Measurements from ENCODE around the gene SLC17A3. TPM values are rescaled to one million over a fixed set of nuclear protein-coding genes. Genes with fewer than 3 reads are reported as not detected.

SLC17A3 gene
- total and polyA plus RNA-seq, 9 of the 15 experiments (the other 6 are each of a cell fraction or from before 2014, with no cell fraction given), result 0.04 to 0.08 TPM; not detected in 7

DNA sequence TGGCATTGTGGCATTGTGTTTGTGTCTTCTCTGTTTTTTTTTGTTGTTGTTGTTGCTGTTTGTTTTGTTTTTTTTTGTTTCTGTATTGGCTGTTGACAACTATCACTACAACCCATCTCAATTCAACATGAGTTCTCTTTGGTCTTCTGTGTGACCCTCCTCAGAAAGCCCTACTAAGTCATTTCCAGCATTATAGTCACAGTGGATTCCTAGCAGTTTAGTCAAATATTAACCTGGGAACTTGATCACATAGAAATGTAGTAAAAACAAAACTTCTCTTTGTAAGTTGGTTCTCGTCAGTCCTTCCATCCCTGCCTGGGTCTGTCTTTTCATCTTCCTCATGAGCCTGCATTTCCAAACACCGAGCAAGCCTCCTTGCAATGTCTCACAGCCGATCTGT is 39.7 kb upstream of the SLC17A3 start:
- no peak overlapping the region for H3K27ac ChIP-seq (ENCODE audit: extremely low read depth, low read depth, low read length)
- no TSS peak for BruUV-seq (replicated peaks)

More for the DNA sequence above, 39.7 kb upstream of the SLC17A3 start:
- no peaks in the 10 kb centered on the region for H3K9me3 ChIP-seq (replicated peaks; ENCODE audit: control insufficient read depth, insufficient read depth, low read depth, low read length)
- H3K9ac ChIP-seq (ENCODE audit: insufficient read depth in 1 of 2, low read depth in 2 of 2, low read length in 2 of 2), result no peak overlapping the region
- in situ Hi-C loops (cut with MboI) (no loop called here), intact Hi-C loops (cut with micrococcal nuclease) (no loop called here)
- no peak overlapping the region for H2AFZ ChIP-seq (ENCODE audit: low read depth, low read length)
- H4K20me1 ChIP-seq (replicated peaks; ENCODE audit: control insufficient read depth, insufficient read depth, low read length), result no peaks in the 10 kb centered on the region
- DNase-seq (ENCODE audit: extremely low read depth in 1 of 4, low spot score in 3 of 4), result no peak
- H3K4me1 ChIP-seq (replicated peaks in 1 of 2; ENCODE audit: control insufficient read depth in 2 of 2, insufficient read depth in 2 of 2, low read length in 2 of 2), result peaks cover 0 to 9% of the 10 kb centered on the region in 2 experiments; a peak in 2 of 5 replicates
- H3K9me1 ChIP-seq (ENCODE audit: control insufficient read depth, insufficient read depth, low read length), result no peaks in the 10 kb centered on the region
- no peaks in the 10 kb centered on the region for H3K36me3 ChIP-seq (ENCODE audit: control insufficient read depth, insufficient read depth, low read length)
- no peak overlapping the region for H3K4me2 ChIP-seq (ENCODE audit: insufficient read depth, low read length)
- no peak overlapping the region for H3K4me3 ChIP-seq
- WGBS (ENCODE audit: insufficient coverage, low coverage, missing lambda C conversion rate), result 13% methylated on average over 3 of the region's 3 CpGs
- no peaks in the 10 kb centered on the region for H3K27me3 ChIP-seq (ENCODE audit: control insufficient read depth in 2 of 2, insufficient read depth in 2 of 2, low read length in 2 of 2)
- FAIRE-seq, result no peak
- ChIA-PET POLR2A (no interaction called here), CTCF (ENCODE audit: low intra/inter-chr PET ratio) (no interaction called here)
- ATAC-seq, result no peak
- H3K79me2 ChIP-seq (ENCODE audit: control insufficient read depth, insufficient read depth, low read length), result no peaks in the 10 kb centered on the region
- TF ChIP-seq IFI16 (CRISPR knock-in tag; IDR thresholded peaks at IDR 0.05) (no peak), ZNF518B (CRISPR knock-in tag; IDR thresholded peaks at IDR 0.05) (no peak), NFYB (IDR thresholded peaks at IDR 0.05; ENCODE audit: extremely low read depth, insufficient read length) (no peak), FOXA3 (CRISPR knock-in tag; conservative IDR thresholded peaks at IDR 0.05 in 1 of 2, IDR thresholded peaks at IDR 0.05 in 1 of 2) (no peak), PHB2 (IDR thresholded peaks at IDR 0.05; ENCODE audit: low read depth) (no peak), FOSL1 (tag; conservative IDR thresholded peaks at IDR 0.05) (no peak), ZNF583 (CRISPR knock-in tag; IDR thresholded peaks at IDR 0.05) (no peak), KDM2B (CRISPR knock-in tag; IDR thresholded peaks at IDR 0.05) (no peak), SOX6 (IDR thresholded peaks at IDR 0.05) (no peak), KAT7 (CRISPR knock-in tag; IDR thresholded peaks at IDR 0.05; ENCODE audit: borderline replicate concordance) (no peak), BRCA1 (IDR thresholded peaks at IDR 0.05) (no peak), BRCA1 (CRISPR knock-in tag; IDR thresholded peaks at IDR 0.05) (no peak), SRSF9 (IDR thresholded peaks at IDR 0.05; ENCODE audit: borderline replicate concordance, low read depth, low read length) (no peak)
- TF ChIP-seq, protein P1, sequence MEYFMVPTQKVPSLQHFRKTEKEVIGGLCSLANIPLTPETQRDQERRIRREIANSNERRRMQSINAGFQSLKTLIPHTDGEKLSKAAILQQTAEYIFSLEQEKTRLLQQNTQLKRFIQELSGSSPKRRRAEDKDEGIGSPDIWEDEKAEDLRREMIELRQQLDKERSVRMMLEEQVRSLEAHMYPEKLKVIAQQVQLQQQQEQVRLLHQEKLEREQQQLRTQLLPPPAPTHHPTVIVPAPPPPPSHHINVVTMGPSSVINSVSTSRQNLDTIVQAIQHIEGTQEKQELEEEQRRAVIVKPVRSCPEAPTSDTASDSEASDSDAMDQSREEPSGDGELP (CRISPR knock-in tag; IDR thresholded peaks at IDR 0.05; ENCODE audit: borderline replicate concordance), result no peak
- TF ChIP-seq, protein P2, sequence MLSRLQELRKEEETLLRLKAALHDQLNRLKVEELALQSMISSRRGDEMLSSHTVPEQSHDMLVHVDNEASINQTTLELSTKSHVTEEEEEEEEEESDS (CRISPR knock-in tag; IDR thresholded peaks at IDR 0.05), result no peak
- TF ChIP-seq, protein P3, sequence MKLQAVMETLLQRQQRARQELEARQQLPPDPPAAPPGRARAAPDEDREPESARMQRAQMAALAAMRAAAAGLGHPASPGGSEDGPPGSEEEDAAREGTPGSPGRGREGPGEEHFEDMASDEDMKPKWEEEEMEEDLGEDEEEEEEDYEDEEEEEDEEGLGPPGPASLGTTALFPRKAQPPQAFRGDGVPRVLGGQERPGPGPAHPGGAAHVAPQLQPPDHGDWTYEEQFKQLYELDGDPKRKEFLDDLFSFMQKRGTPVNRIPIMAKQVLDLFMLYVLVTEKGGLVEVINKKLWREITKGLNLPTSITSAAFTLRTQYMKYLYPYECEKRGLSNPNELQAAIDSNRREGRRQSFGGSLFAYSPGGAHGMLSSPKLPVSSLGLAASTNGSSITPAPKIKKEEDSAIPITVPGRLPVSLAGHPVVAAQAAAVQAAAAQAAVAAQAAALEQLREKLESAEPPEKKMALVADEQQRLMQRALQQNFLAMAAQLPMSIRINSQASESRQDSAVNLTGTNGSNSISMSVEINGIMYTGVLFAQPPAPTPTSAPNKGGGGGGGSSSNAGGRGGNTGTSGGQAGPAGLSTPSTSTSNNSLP (IDR thresholded peaks at IDR 0.05; ENCODE audit: borderline replicate concordance, low read depth, low read length), result no peak
- TF ChIP-seq, protein P4, sequence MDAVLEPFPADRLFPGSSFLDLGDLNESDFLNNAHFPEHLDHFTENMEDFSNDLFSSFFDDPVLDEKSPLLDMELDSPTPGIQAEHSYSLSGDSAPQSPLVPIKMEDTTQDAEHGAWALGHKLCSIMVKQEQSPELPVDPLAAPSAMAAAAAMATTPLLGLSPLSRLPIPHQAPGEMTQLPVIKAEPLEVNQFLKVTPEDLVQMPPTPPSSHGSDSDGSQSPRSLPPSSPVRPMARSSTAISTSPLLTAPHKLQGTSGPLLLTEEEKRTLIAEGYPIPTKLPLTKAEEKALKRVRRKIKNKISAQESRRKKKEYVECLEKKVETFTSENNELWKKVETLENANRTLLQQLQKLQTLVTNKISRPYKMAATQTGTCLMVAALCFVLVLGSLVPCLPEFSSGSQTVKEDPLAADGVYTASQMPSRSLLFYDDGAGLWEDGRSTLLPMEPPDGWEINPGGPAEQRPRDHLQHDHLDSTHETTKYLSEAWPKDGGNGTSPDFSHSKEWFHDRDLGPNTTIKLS (IDR thresholded peaks at IDR 0.05; ENCODE audit: borderline replicate concordance, low read depth), result no peak
